Bronchial epithelial cell (primary cell): ENCODE results near the gene CTXN2. TPM values are rescaled to one million over a fixed set of nuclear protein-coding genes. Genes with fewer than 3 reads are reported as not detected.
A peak's percentile ranks its signal among the peaks of the same experiment; 100 is the strongest.

Experiments
- DNase-seq: peaks from one replicate; pipeline ENCODE4 v3.0.0-alpha.2; 2010; ENCODE audit warnings: low read depth
- FAIRE-seq: peaks from 2 replicates; lab custom pipeline; 2011; peaks lifted over from hg19 to GRCh38; lab: Jason Lieb, UNC
- H3K27me3 ChIP-seq: 2 replicates; pipeline ENCODE4 v1.5.1; 2011; ENCODE audit warnings: low read length; ENCODE audit not compliant: control insufficient read depth, insufficient read depth
- H3K36me3 ChIP-seq: 2 replicates; pipeline ENCODE4 v1.5.1; 2011; ENCODE audit warnings: low read length; ENCODE audit not compliant: control insufficient read depth, insufficient read depth
- H3K4me3 ChIP-seq: 2 replicates; pipeline ENCODE4 v1.5.1; 2011; ENCODE audit warnings: mild to moderate bottlenecking, low read depth, low read length, control low read depth
- total RNA-seq: library from RNA; depleted of rRNA; stranded (reverse); fragments of >200 nt; gene quantifications from 2 replicates; pipeline ENCODE4 v1.2.1, GENCODE V29; 2014
- TF ChIP-seq, protein P1 (sequence below): IDR thresholded peaks from 2 replicates; pipeline ENCODE4 v1.5.1; 2011; ENCODE audit warnings: mild to moderate bottlenecking, moderate library complexity, low read length, control low read depth, inconsistent platforms; ENCODE audit not compliant: insufficient read depth, severe bottlenecking

Gene CTXN2
- total RNA-seq, 1 donor from 2014 or later: not detected

DNA sequence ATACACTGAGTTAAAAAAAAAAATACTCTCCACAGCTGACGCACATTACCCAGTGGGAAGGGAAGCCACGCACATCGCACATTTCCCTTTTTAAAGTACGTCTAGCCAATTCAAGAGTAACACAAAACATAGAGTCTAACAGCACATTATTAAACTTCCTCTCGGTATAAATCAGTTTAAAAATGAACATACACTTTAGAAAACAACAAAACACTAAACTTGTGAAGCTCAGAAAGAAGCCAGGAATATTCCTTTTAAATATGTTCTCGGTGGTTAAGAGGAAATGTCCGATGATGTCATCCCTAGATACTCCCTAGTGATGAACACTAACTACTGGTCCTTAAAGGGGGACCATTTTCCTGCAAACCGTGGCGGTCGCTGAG is 14.1 kb upstream of the CTXN2 start:
- H3K36me3 ChIP-seq: no peaks in the 10 kb centered on the region
- FAIRE-seq: no peak
- peak overlapping the region; percentile 46 for H3K4me3 ChIP-seq
- TF ChIP-seq, protein P1, sequence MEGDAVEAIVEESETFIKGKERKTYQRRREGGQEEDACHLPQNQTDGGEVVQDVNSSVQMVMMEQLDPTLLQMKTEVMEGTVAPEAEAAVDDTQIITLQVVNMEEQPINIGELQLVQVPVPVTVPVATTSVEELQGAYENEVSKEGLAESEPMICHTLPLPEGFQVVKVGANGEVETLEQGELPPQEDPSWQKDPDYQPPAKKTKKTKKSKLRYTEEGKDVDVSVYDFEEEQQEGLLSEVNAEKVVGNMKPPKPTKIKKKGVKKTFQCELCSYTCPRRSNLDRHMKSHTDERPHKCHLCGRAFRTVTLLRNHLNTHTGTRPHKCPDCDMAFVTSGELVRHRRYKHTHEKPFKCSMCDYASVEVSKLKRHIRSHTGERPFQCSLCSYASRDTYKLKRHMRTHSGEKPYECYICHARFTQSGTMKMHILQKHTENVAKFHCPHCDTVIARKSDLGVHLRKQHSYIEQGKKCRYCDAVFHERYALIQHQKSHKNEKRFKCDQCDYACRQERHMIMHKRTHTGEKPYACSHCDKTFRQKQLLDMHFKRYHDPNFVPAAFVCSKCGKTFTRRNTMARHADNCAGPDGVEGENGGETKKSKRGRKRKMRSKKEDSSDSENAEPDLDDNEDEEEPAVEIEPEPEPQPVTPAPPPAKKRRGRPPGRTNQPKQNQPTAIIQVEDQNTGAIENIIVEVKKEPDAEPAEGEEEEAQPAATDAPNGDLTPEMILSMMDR: no peak
- DNase-seq: peak; percentile 44
- H3K27me3 ChIP-seq: peaks cover 1% of the 10 kb centered on the region

- FAIRE-seq (no peak), DNase-seq (peak; percentile 22)
- peak within 1 kb of the TSS; percentile 46 for H3K4me3 ChIP-seq
- H3K36me3 ChIP-seq: no peaks in the 10 kb centered on the region
- H3K27me3 ChIP-seq: peaks cover 1% of the 10 kb centered on the region
- TF ChIP-seq, protein P1: peak; percentile 1
Observed at GRCh38 chr15:48177766-48178647, 13.5 kb upstream of the CTXN2 start, which contains the start of gene MYEF2. MYEF2 (minus strand) TSS chr15:48178295; CDS start chr15:48178237, 58 bp downstream.

DNA sequence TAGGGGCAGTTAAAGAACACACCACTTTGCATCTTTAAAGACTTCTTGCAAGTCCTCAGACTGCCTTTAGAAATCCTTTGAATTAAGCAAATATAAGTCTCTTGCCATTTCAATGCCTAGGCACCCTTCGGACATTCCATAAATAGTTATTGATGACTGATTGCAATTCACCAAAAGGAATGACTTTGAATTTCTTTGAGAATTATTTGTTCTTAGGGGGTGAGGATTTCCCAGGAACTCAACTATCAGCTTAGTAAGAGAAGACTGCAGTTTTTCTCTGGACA is 12.9 kb upstream of the CTXN2 start:
- Histone ChIP-seq H3K4me3 (no peak overlapping the region), H3K27me3 (peaks cover 1% of the 10 kb centered on the region), H3K36me3 (no peaks in the 10 kb centered on the region)
- TF ChIP-seq, protein P1: no peak
- no peak for FAIRE-seq
- no peak for DNase-seq

GRCh38 chr15:48182749-48183148 is 8.7 kb upstream of the CTXN2 start:
- Histone ChIP-seq H3K36me3 (no peaks in the 10 kb centered on the region), H3K4me3 (no peak overlapping the region), H3K27me3 (peaks cover 1% of the 10 kb centered on the region)
- FAIRE-seq (no peak), DNase-seq (no peak)
- TF ChIP-seq, protein P1: no peak

DNA sequence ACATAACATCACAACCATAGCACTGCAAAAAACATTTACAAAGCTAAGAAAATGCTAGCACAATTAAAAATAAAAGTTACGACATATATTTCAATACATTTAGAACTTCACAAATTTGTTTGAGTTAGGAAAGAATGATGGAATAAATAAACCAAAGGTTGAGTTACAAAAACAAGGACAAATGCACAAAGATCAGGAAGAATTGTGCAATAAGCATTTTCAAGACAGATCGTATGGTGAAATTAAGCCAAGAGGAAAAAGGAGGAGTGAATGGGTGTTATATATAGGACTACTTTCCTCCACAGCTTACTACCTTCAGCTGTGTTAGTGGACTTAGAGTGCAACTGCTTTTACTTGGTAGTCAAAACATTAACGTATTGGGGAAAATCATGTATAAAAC is 5.9 kb upstream of the CTXN2 start:
- Histone ChIP-seq H3K4me3 (no peak overlapping the region), H3K27me3 (no peaks in the 10 kb centered on the region), H3K36me3 (no peaks in the 10 kb centered on the region)
- DNase-seq (no peak), FAIRE-seq (no peak)
- TF ChIP-seq, protein P1: no peak
